SK-N-SH treated with all-trans-retinoic acid at 6 μM for 48 hours (cell line): ENCODE results near the gene USP43.
"Not testable (repeated sequence)": the region's sequence is repeated elsewhere in the genome, so short reads cannot be mapped to it uniquely, and the experiment has no call there.

ENCODE experiments used
- ATAC-seq: fragments of 200-7000 bp; cut with Tn5 transposase; 3 replicates; pipeline ENCODE4 v1.9.1; 2020; ENCODE audit warnings: mild to moderate bottlenecking, moderate library complexity
- ARNTL ChIP-seq: fragments of 450-650 bp; formaldehyde crosslinking; IDR thresholded peaks from 2 replicates; pipeline ENCODE4 v1.5.0; 2020; ENCODE audit warnings: low read depth, mild to moderate bottlenecking, moderate library complexity, borderline replicate concordance
- BACH2 ChIP-seq: fragments of 250-450 bp; sonication (Bioruptor Pico); IDR thresholded peaks from 2 replicates; pipeline ENCODE4 v1.9.0; 2021; ENCODE audit warnings: mild to moderate bottlenecking, borderline replicate concordance
- CSDC2 ChIP-seq: fragments of 250-450 bp; sonication (Bioruptor Pico); IDR thresholded peaks from 2 replicates; pipeline ENCODE4 v1.5.0; 2020; ENCODE audit warnings: mild to moderate bottlenecking, moderate library complexity
- ESRRG ChIP-seq: fragments of 250-450 bp; sonication (Bioruptor Pico); IDR thresholded peaks from 2 replicates; pipeline ENCODE4 v1.6.1; 2021; ENCODE audit warnings: mild to moderate bottlenecking
- GLIS3 ChIP-seq: fragments of 250-450 bp; sonication (Bioruptor Pico); IDR thresholded peaks from 2 replicates; pipeline ENCODE4 v1.5.0; 2020; ENCODE audit warnings: mild to moderate bottlenecking, moderate library complexity
- ISL1 ChIP-seq: fragments of 250-450 bp; sonication (Bioruptor Pico); IDR thresholded peaks from 2 replicates; pipeline ENCODE4 v2.1.2; 2022; ENCODE audit warnings: mild to moderate bottlenecking, moderate library complexity
- OSR1 ChIP-seq: fragments of 250-450 bp; sonication (Bioruptor Pico); IDR thresholded peaks from 2 replicates; pipeline ENCODE4 v1.8.0; 2022; ENCODE audit warnings: moderate library complexity, mild to moderate bottlenecking, inconsistent platforms
- PPARA ChIP-seq: fragments of 250-450 bp; sonication (Bioruptor Pico); IDR thresholded peaks from 2 replicates; pipeline ENCODE4 v1.5.0; 2020; ENCODE audit warnings: mild to moderate bottlenecking, borderline replicate concordance
- TCF4 ChIP-seq: fragments of 250-450 bp; sonication (Bioruptor Pico); IDR thresholded peaks from 2 replicates; pipeline ENCODE4 v1.8.0; 2021; ENCODE audit warnings: mild to moderate bottlenecking, moderate library complexity, borderline replicate concordance
- TOX ChIP-seq: fragments of 250-450 bp; sonication (Bioruptor Pico); IDR thresholded peaks from 2 replicates; pipeline ENCODE4 v1.8.0; 2021; ENCODE audit warnings: mild to moderate bottlenecking, moderate library complexity, borderline replicate concordance
- ZC3H10 ChIP-seq: fragments of 250-450 bp; sonication (Bioruptor Pico); IDR thresholded peaks from 2 replicates; pipeline ENCODE4 v1.5.1; 2021; ENCODE audit warnings: mild to moderate bottlenecking, moderate library complexity
- ZFP3 ChIP-seq: fragments of 250-450 bp; sonication (Bioruptor Pico); IDR thresholded peaks from 2 replicates; pipeline ENCODE4 v1.5.0; 2020; ENCODE audit warnings: mild to moderate bottlenecking, moderate library complexity
- ZFP30 ChIP-seq: fragments of 450-650 bp; formaldehyde crosslinking; IDR thresholded peaks from 2 replicates; pipeline ENCODE4 v1.5.0; 2022; ENCODE audit warnings: mild to moderate bottlenecking, moderate library complexity
- ZNF565 ChIP-seq: fragments of 450-650 bp; formaldehyde crosslinking; conservative IDR thresholded peaks from 2 replicates; pipeline ENCODE4 v1.5.0; 2020; ENCODE audit warnings: low read depth, mild to moderate bottlenecking, moderate library complexity
- ZNF70 ChIP-seq: fragments of 450-650 bp; formaldehyde crosslinking; IDR thresholded peaks from 2 replicates; pipeline ENCODE4 v1.5.0; 2020; ENCODE audit warnings: mild to moderate bottlenecking, moderate library complexity
- ZNF8 ChIP-seq: fragments of 450-650 bp; formaldehyde crosslinking; IDR thresholded peaks from 2 replicates; pipeline ENCODE4 v1.5.0; 2020; ENCODE audit warnings: mild to moderate bottlenecking, moderate library complexity
- TF ChIP-seq, protein P1 (sequence below): fragments of 250-450 bp; sonication (Bioruptor Pico); IDR thresholded peaks from 2 replicates; pipeline ENCODE4 v1.8.0; 2021; ENCODE audit warnings: low read depth, mild to moderate bottlenecking, moderate library complexity, borderline replicate concordance
- TF ChIP-seq, protein P2 (sequence below): fragments of 250-450 bp; sonication (Bioruptor Pico); IDR thresholded peaks from 2 replicates; pipeline ENCODE4 v1.5.1; 2021; ENCODE audit warnings: mild to moderate bottlenecking, moderate library complexity
- TF ChIP-seq, protein P3 (sequence below): fragments of 250-450 bp; sonication (Bioruptor Pico); IDR thresholded peaks from 2 replicates; pipeline ENCODE4 v1.5.1; 2020; ENCODE audit warnings: low read depth, mild to moderate bottlenecking, moderate library complexity
- TF ChIP-seq, protein P4 (sequence below): fragments of 250-450 bp; sonication (Bioruptor Pico); IDR thresholded peaks from 2 replicates; pipeline ENCODE4 v1.5.0; 2020; ENCODE audit warnings: mild to moderate bottlenecking, moderate library complexity
- TF ChIP-seq, protein P5 (sequence below): fragments of 250-450 bp; sonication (Bioruptor Pico); IDR thresholded peaks from 2 replicates; pipeline ENCODE4 v1.8.0; 2020; ENCODE audit warnings: mild to moderate bottlenecking, moderate library complexity, borderline replicate concordance

USP43 gene, protein sequence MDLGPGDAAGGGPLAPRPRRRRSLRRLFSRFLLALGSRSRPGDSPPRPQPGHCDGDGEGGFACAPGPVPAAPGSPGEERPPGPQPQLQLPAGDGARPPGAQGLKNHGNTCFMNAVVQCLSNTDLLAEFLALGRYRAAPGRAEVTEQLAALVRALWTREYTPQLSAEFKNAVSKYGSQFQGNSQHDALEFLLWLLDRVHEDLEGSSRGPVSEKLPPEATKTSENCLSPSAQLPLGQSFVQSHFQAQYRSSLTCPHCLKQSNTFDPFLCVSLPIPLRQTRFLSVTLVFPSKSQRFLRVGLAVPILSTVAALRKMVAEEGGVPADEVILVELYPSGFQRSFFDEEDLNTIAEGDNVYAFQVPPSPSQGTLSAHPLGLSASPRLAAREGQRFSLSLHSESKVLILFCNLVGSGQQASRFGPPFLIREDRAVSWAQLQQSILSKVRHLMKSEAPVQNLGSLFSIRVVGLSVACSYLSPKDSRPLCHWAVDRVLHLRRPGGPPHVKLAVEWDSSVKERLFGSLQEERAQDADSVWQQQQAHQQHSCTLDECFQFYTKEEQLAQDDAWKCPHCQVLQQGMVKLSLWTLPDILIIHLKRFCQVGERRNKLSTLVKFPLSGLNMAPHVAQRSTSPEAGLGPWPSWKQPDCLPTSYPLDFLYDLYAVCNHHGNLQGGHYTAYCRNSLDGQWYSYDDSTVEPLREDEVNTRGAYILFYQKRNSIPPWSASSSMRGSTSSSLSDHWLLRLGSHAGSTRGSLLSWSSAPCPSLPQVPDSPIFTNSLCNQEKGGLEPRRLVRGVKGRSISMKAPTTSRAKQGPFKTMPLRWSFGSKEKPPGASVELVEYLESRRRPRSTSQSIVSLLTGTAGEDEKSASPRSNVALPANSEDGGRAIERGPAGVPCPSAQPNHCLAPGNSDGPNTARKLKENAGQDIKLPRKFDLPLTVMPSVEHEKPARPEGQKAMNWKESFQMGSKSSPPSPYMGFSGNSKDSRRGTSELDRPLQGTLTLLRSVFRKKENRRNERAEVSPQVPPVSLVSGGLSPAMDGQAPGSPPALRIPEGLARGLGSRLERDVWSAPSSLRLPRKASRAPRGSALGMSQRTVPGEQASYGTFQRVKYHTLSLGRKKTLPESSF

DNA sequence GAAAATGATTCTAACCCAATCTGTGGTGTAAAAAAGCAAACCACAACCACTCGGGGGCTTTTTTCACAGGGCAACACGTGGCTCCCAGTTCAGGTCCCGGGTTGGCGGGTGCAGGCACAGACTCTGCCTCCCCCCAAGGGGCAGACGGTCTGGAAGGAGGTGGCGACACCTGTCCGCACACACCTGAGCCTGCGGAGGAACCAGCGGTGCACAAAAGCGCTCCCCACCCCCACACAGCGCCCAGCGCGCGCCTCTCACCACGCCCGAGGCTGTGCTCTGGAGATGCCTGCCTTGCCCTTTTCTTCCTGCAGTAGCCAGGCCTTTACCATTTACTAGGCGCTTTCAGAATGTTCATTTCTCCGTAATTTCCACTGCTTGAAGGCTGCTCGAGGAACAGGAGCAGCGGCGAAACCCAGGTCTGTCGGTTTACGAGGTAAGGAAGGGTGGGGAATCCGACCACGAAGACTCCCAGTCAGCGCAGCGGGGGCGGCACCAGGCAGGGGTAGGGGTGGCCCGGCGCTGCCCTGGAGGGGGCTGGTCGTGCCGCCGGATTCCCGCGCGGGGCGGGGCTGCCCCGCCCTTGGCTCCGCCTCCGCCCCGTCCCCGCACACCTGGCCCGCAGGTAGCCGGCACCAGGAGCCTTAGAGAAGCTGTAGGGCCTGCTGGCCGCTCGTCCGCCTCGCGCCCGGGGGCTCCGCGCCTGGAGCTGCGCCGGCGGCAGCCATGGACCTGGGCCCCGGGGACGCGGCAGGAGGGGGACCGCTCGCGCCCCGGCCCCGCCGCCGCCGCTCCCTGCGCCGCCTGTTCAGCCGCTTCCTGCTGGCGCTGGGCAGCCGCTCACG, at the start of gene USP43:
TSS of gene USP43 (plus strand) at position 608 of the 842 bp plus-strand sequence. CDS start at position 724, 116 bp downstream.
- ATAC-seq = peak; percentile 68
- TF ChIP-seq TCF4 (no peak), ZNF8 (no peak), ESRRG (no peak), ZNF565 (CRISPR knock-in tag) (no peak), TOX (no peak)
- TF ChIP-seq, protein P1, sequence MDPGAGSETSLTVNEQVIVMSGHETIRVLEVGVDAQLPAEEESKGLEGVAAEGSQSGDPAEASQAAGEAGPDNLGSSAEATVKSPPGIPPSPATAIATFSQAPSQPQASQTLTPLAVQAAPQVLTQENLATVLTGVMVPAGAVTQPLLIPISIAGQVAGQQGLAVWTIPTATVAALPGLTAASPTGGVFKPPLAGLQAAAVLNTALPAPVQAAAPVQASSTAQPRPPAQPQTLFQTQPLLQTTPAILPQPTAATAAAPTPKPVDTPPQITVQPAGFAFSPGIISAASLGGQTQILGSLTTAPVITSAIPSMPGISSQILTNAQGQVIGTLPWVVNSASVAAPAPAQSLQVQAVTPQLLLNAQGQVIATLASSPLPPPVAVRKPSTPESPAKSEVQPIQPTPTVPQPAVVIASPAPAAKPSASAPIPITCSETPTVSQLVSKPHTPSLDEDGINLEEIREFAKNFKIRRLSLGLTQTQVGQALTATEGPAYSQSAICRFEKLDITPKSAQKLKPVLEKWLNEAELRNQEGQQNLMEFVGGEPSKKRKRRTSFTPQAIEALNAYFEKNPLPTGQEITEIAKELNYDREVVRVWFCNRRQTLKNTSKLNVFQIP (CRISPR knock-in tag) = no peak
- TF ChIP-seq, protein P2, sequence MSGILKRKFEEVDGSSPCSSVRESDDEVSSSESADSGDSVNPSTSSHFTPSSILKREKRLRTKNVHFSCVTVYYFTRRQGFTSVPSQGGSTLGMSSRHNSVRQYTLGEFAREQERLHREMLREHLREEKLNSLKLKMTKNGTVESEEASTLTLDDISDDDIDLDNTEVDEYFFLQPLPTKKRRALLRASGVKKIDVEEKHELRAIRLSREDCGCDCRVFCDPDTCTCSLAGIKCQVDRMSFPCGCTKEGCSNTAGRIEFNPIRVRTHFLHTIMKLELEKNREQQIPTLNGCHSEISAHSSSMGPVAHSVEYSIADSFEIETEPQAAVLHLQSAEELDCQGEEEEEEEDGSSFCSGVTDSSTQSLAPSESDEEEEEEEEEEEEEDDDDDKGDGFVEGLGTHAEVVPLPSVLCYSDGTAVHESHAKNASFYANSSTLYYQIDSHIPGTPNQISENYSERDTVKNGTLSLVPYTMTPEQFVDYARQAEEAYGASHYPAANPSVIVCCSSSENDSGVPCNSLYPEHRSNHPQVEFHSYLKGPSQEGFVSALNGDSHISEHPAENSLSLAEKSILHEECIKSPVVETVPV (CRISPR knock-in tag) = no peak

DNA sequence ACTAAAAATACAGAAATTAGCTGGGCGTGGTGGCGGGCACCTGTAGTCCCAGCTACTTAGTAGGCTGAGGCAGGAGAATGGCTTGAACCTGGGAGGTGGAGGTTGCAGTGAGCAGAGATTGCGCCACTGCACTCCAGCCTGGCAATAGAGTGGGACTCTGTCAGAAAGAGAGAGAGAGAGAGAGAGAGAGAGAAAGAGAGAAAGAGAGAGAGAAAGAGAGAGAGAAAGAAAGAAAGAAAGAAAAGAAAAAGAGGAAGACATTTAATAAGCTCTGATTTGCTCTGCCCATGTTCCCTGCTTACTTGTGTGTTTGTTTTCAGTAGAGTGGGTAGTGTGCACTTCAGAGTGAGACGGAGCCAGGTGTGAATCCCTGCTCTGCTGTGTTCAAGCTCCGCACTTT, 47.7 kb upstream of the USP43 start:
- ATAC-seq = not testable (repeated sequence)

DNA sequence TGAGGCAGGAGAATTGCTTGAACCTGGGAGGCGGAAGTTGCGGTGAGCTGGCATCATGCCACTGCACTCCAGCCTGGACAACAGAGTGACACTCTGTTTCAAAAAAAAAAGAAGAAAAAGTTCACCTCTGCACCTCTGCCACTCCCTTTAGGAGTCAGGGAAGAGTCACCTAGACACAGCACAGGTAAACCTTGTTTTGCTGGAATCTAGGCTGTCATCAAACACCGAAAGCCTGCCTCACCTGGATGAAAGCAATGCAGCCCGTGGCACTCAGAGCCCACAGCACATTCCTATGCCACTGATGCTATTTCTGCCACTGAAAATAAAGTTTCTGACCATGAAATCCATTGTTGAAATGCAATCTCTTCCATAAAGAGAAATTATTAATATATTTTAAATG, 46.7 kb upstream of the USP43 start:
- no peak for TF ChIP-seq ZNF70 (CRISPR knock-in tag)
- TF ChIP-seq, protein P1 (CRISPR knock-in tag) = no peak
- TF ChIP-seq TOX = no peak
- no peak for TF ChIP-seq ISL1 (CRISPR knock-in tag)
- no peak for TF ChIP-seq GLIS3 (CRISPR knock-in tag)
- no peak for TF ChIP-seq TCF4
- TF ChIP-seq ZFP3 (CRISPR knock-in tag) = no peak
- TF ChIP-seq OSR1 (CRISPR knock-in tag) = no peak
- no peak for TF ChIP-seq ESRRG
- TF ChIP-seq PPARA (CRISPR knock-in tag) = no peak
- no peak for TF ChIP-seq CSDC2 (CRISPR knock-in tag)
- TF ChIP-seq ARNTL (CRISPR knock-in tag) = no peak
- TF ChIP-seq, protein P3, sequence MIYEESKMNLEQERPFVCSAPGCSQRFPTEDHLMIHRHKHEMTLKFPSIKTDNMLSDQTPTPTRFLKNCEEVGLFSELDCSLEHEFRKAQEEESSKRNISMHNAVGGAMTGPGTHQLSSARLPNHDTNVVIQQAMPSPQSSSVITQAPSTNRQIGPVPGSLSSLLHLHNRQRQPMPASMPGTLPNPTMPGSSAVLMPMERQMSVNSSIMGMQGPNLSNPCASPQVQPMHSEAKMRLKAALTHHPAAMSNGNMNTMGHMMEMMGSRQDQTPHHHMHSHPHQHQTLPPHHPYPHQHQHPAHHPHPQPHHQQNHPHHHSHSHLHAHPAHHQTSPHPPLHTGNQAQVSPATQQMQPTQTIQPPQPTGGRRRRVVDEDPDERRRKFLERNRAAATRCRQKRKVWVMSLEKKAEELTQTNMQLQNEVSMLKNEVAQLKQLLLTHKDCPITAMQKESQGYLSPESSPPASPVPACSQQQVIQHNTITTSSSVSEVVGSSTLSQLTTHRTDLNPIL = no peak
- TF ChIP-seq ZNF565 (CRISPR knock-in tag) = no peak
- TF ChIP-seq, protein P4, sequence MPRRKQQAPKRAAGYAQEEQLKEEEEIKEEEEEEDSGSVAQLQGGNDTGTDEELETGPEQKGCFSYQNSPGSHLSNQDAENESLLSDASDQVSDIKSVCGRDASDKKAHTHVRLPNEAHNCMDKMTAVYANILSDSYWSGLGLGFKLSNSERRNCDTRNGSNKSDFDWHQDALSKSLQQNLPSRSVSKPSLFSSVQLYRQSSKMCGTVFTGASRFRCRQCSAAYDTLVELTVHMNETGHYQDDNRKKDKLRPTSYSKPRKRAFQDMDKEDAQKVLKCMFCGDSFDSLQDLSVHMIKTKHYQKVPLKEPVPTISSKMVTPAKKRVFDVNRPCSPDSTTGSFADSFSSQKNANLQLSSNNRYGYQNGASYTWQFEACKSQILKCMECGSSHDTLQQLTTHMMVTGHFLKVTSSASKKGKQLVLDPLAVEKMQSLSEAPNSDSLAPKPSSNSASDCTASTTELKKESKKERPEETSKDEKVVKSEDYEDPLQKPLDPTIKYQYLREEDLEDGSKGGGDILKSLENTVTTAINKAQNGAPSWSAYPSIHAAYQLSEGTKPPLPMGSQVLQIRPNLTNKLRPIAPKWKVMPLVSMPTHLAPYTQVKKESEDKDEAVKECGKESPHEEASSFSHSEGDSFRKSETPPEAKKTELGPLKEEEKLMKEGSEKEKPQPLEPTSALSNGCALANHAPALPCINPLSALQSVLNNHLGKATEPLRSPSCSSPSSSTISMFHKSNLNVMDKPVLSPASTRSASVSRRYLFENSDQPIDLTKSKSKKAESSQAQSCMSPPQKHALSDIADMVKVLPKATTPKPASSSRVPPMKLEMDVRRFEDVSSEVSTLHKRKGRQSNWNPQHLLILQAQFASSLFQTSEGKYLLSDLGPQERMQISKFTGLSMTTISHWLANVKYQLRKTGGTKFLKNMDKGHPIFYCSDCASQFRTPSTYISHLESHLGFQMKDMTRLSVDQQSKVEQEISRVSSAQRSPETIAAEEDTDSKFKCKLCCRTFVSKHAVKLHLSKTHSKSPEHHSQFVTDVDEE = no peak
- TF ChIP-seq, protein P5, sequence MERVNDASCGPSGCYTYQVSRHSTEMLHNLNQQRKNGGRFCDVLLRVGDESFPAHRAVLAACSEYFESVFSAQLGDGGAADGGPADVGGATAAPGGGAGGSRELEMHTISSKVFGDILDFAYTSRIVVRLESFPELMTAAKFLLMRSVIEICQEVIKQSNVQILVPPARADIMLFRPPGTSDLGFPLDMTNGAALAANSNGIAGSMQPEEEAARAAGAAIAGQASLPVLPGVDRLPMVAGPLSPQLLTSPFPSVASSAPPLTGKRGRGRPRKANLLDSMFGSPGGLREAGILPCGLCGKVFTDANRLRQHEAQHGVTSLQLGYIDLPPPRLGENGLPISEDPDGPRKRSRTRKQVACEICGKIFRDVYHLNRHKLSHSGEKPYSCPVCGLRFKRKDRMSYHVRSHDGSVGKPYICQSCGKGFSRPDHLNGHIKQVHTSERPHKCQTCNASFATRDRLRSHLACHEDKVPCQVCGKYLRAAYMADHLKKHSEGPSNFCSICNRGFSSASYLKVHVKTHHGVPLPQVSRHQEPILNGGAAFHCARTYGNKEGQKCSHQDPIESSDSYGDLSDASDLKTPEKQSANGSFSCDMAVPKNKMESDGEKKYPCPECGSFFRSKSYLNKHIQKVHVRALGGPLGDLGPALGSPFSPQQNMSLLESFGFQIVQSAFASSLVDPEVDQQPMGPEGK = no peak
- no peak for TF ChIP-seq ZC3H10
- no peak for TF ChIP-seq BACH2 (CRISPR knock-in tag)
- no peak for TF ChIP-seq ZFP30 (CRISPR knock-in tag)
- ATAC-seq = no peak

DNA sequence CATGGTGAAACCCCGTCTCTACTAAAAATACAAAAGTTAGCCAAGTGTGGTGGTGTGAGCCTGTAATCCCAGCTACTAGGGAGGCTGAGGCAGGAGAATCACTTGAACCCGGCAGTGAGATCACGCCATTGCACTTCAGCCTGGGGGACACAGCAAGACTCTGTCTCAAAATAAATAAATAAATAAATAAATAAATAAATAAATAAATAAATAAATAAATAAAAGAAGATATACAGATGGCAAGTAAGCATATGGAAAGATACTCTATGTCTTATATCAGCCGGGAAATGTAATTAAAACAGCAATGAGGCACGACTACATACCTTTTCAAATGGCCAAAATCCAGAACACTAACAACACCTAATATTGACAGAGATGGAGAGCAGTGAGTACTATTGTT, 40.7 kb upstream of the USP43 start:
- ATAC-seq = not testable (repeated sequence)
